CD4-positive, alpha-beta T cell treated with Interleukin-2 at 100 ng/mL for 4 hours (primary cell): ENCODE results near the gene HOXD9.

Source experiments
- DNase-seq: peaks from one replicate; pipeline ENCODE4 v3.0.0-alpha.2; 2020; ENCODE audit warnings: low spot score

Gene HOXD9

DNA sequence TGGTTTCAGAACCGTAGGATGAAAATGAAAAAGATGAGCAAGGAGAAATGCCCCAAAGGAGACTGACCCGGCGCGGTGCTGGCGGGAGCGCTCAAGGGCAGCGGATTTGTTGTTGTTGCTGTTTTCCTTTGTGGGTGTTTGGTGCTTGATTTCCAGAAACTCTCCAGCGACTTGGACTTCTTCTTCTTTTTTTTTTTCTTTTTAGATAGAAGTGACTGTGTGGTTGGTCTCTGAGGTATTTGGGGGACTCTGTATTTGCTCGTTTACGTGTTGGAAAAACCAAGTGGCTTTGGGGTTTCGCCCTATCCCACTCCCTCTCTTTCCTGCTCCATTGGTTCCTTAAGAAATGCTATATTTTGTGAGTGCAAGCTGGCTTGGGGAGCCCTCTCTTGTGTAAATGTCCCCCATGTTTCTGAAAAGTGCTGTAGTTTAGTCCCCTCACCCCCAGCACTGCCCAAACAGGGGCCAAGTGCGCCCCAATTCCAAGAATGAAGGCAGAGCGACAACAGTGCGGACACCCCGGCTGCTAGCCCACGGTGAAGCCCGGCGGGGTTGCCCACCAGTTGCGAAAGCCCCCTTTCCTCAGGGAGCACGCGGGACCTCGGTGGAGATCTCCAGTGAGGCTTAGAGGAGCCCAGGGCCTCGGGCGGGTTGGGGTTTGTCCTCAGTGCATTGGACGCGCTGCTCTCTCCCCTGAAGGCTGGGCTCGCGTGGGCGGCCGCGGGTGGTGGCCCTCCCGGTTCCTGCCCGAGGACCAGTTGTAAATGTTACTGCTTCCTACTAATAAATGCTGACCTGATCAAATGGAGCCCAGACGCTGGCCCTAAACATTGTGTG is 1.8 kb downstream of the HOXD9 start:
- no peak for DNase-seq

DNA sequence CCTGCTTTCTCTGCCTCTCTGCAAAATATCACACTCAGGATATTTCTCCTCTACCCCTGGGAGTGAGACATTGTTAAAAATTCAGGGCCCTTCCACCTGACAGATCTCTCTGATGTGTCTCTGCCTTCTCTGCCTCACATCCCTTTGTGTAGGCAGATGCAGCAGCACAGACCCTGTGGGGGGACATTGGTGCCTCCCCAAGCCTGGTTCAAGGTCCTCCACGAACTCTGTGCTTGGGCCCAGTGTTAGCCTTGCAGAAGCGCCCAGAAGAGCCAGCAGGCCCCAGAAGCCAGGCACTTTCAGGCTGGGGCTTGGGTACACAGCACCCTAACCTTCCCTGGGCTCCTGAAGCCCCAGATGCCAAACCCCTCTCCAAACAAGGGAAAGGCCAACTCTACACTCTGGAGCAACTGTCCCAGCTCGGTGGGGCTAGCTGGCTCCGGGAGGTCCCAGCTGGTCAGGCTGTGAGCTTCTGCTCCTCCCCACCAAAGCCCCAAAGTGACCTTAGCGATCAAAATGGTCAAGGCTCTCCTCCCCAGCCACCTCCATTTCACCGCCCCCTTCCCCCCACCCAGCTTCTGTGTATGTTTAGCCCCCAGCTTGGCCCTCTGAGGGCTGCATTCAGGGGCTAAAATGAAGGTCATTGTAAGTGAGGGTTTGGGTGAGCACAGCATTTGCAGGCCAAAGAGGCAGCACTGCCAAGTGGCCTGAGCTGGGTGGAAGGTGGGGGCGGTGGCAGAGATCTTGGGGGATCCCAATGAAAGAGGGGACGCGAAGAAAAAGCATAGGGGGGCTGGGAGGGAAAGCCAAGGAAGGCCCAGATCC is 2.6 kb downstream of the HOXD9 start:
- no peak for DNase-seq

DNA sequence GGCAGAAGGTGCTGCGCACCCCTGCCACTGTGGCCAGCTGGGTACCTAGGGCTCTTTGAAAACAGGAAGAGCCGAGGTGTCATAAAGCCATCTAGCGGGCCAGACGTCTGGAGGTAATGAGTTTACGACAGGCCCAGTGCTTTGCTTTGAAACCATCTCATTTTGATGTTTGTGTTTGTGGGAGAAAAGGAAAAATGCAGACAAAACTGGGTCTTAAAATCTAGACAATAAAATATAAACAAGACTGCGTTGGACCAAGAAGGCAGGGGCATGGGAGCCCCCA is 3.2 kb downstream of the HOXD9 start:
- no peak for DNase-seq

DNA sequence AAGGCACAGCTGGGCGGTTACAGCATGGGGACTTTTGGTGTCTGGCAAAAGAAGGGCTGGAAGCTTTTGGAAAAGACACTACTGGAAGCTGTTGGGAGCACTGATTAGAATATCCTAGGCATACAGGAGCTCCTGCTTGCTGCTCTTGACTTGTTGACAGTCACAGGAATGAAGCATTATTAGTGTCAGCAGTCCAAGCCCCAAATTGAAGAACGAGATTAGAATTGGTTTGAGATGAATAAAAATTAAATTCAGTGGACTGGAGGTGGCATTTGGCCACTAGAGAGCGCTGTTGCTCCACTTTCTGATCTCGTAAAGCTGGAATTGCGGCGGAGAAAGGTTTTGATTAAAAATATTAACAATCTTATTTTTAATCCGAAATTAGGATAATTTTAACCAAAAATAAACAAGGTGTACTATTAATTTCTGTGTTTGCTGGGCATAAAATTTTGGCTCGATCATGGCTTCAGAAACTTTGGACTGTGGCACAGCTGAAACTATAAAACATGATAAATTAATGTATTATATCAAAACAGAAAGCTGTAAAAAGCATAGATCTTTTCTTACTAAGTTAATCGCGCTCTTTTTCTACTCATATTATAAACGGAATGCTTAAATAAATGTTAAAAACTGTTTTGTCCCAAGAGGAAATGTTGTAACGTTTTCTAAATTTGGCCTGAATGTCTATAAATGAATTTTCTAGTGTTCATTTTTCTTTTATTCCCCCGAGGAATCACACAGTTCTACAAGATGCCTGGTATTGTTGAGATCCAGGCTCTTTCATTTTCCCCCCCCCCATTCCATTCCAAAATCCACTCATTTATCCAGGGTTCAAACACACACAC is 4.6 kb downstream of the HOXD9 start:
- peak; percentile 72 for DNase-seq

DNA sequence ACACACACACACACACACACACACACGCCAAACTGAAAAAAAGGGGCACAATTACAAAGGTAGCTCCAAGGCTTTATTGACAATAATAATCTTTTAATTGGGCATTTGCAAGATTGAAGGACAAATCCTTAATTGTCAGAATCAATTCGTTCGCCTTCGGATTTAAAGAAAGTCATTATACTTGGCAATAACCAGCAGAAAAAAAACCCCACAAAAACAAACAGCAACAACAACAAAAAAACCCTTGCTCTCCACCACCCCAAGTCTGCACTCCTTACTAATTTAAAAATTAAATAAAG is 5.2 kb downstream of the HOXD9 start:
- DNase-seq, result no peak

DNA sequence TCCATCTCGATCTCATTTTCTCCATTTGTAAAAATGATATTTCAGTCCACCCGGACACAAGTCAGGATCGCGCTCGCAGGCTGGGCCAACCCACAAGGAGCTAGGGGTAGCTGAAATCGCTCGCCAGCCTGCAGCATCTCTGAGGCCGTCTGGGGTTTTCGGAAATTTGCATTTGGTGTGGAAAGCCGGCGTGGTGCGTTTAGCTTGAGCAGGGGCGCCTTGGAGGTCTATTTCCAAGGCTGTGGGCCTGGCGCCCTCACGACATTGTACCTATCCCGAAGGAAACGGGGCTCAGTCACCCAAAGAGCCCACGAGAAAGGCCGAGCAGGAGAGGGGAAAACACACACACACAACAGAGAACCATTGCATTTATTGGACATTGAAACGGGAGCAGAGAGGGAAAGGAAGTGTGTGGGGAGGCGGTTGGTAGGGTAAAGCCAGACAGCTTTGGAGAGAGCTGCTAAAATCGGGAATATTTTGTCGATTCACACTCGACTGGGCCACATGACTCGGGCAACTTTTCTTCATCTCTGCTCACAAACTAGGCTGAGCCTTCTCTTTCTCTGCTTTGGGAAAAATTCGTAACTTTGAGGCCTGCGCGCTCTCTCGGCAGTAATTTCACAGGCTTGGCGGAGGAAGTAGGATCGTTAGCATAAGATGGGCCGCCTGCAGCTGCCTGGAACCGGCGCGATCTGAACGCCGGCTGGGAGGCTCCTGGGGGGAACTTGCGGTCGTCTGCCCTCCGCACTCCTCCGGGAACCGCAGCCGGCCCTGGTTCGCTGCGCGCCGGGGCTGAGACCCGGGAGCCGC is 5.9 kb downstream of the HOXD9 start:
- no peak for DNase-seq

DNA sequence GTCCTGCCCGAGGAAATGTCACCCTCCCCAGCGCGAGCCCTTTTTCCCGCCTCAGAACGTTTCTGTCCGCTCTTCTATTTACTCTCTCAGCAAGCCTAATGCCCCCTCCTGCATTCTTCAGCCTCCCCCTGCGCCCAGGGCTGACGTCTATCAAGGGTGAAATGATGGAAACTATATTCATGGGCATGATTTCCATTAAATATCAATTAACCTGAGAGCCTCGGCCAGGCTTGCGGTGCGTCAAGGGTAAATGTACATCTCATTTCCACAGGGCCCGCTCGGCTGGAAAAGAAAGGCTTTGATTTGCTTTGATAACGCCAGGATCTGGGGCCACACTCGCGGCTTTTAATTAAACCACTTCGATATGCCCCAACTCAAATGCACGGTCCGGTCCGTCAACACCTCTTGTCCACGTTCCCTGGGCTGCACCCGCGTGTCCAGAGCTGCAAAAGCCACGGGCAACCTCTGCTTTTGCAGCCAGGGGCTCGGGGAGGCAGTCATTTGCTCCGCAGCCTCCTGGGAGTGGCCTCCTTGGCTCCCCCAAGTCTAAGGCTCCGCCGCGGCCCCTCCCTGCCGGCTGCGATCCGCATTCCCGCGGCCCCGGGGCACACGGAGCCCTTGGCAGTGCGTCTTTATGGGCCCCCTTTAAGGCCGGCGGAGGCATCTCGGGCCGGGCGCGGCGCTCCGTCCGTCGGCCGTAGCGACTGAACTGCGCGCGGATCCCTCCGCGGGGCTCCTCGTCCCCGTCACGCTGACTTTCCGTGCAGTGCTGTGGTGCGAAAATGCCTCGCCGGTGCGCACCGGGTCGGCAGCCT is 6.7 kb downstream of the HOXD9 start, which contains the start of gene HOXD8:
TSS of gene HOXD8 (plus strand) at position 724 of the 815 bp plus-strand sequence. CDS start 662 bp downstream, outside the sequence.
- no peak for DNase-seq

DNA sequence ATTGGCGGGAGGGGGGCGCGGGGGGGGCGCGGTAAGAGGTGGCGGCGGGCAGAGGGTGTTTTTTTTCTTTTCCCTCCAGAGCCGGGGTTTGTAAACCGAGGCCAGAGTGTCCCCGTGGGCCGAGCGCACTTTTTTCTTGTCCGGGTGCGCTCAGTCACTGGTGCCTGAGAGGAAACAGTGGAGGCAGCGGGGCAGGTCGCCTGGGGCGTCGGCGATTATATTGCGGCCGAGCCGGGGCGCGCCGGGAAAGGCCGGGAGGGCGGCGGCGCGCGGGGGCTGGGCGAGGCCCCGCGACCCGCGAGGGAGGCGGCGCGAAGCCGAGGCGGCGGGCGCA is 7.3 kb downstream of the HOXD9 start:
- DNase-seq, result no peak

DNA sequence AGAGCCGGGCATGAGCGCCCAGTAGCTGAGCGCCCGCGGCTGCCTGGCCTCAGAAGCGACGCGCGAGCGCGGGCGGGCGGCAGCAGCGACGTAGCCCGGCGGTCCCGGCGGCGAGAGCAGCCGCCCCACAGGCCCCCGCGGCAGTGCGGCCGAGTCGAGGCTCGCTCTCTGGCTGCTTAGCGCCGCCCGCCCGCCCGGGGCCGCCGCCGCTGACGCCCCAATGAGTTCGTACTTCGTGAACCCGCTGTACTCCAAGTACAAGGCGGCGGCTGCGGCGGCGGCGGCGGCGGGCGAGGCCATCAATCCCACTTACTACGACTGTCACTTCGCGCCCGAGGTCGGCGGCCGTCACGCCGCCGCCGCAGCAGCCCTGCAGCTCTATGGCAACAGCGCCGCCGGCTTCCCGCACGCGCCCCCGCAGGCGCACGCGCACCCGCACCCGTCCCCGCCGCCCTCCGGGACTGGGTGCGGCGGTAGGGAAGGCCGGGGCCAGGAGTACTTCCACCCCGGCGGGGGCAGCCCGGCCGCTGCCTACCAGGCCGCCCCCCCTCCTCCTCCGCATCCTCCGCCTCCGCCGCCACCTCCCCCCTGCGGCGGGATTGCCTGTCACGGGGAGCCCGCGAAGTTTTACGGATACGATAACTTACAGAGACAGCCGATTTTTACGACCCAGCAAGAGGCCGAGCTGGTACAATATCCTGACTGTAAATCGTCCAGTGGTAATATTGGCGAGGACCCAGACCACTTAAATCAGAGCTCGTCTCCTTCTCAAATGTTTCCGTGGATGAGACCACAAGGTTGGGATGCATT is 7.8 kb downstream of the HOXD9 start:
- no peak for DNase-seq

DNA sequence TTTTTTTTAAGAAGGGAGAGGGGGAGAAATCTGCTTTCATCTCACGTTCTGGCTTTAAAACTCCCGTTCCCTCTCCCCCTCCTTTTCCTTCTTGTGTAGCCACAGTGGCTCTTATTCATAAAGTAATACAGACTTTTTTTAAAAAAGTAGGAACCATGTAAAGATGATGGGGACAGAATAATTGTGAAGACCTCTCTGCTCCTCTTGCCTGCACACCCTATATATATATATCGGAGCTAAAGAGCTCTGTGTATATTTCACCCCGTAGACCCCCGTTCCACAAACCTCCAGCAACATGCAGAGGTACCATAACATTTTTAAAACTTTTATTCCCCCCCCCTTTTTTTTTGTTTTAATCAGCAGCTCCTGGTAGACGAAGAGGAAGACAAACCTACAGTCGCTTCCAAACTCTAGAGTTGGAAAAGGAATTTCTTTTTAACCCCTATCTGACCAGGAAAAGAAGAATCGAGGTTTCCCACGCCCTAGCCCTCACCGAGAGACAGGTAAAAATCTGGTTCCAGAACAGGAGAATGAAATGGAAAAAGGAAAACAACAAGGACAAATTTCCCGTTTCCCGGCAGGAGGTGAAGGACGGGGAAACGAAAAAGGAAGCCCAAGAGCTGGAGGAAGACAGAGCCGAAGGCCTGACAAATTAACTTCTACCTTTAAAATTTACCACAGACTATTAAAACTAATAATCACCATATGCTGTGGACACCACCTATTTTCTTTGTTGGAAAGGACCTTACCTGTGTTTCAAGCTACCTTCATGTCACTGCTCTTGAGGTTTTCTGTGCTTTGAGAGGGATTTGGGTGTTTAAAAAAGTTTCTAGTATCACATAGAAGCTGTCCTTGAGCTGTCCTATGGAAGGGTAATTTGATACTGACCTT is 8.7 kb downstream of the HOXD9 start:
- DNase-seq, result no peak

DNA sequence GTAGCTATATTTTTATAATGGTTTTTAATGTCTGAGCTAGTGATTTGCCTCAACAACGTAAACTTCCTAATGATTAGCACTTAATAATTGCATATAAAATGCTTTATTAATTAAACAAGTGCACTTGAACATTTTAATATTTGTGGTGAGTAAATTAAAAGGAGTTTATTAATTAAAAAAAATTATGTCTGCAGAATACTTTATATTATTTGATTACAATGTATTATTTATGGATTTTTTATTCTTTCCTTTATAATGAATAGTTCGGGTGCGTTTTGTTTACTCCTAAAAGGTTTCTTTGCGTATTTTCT is 9.3 kb downstream of the HOXD9 start:
- DNase-seq, result no peak

DNA sequence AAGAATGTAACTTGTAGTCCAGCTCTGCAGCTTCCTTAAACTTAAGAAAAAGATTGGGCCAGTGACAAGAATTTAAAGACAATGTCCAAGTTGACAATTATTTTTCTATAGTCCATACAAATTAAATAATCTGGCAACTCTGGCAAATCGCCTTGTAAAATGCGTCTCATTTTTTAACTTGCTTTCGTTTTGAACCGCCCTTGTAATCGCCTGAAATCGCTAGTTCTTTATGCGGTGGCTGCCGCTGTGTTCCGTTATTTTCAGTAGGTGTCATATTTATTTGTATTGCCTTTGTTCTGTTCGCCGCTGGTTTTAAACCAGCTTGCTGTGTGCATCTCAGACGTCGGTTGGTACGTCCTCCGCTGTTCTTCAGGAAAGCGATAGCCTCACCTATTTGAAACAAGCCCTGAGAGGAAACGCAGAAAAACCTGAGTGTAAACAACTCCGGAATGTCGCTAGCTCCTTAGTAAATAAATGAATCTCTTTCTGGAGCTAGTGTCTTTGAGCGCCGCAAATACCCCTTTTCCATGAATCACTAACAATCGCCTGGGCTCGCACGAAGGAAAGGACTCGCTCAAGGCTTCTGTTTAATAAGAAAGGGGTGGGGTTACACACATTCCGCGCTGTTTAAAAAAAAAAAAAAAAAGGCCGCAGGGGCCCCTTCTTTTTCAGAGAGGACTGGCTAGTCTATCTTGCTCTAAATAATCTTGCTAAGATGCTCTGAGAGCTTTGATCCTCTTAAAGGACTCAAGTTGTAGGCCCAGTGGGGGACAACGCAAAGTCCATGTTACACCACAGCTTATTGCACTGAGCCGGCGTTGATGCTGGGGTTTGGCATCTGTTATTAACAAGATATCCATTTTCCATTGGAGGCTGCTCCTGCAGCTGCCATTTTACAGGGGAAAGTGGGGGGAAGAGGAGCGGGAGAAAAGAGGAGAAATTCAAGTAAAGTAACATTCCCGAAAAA is 10.0 kb downstream of the HOXD9 start:
- no peak for DNase-seq

DNA sequence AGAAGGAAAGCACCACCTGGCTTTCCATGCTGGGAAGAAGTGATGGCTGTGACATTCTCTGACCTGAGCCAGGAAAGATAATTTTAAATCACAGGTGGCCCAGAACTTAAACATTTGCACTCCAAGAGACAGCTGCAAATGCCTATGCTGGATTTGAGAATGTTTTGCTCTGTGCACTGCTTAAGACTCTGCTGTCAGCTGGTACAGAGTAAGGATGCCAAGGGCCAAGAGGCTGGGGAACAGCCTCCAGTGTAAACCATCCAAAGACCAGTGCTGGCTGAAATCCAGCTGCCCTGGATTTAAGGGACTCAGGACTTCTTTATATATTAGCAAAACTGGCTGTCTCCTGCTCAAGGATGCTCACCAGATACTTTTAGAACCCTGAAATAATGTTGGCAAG is 10.9 kb downstream of the HOXD9 start:
- DNase-seq, result no peak

DNA sequence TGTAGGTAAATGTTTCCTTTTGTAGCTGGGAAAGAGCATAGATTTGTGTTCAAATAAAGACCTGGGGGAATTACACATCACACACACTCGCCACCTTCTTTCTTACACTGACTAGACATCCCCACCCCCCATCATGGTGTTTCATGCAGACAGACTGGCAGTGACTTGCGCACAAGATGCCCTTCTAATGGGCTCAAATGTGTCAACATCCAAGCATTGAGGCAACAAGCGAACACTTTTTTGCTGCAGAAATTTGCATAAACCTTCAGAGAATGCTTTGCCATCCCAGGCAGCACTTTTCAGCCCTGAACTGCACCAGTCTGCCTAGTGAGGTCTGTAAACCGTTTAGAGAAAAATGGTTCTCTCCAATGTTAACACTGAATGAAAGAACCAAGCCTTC is 11.5 kb downstream of the HOXD9 start:
- DNase-seq, result no peak

DNA sequence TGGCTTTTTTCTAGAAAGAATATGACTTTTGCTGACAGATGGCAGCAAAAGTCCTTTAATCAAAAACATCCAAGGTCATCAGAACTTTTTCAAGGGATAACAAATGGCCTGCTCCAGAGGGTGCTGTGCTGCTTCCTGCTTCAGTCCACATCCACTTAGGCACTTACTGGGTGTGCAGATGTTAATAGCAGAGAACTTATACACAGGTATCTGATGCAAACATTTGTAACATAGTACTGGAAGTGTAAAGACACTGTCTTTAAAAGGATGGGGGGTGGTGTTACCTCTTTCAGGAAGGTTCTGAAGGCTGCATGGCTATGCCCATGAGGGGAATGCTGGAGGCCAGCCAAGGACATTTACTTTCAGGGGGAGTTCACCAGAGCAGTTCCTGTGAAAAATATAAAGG is 12.5 kb downstream of the HOXD9 start:
- no peak for DNase-seq

DNA sequence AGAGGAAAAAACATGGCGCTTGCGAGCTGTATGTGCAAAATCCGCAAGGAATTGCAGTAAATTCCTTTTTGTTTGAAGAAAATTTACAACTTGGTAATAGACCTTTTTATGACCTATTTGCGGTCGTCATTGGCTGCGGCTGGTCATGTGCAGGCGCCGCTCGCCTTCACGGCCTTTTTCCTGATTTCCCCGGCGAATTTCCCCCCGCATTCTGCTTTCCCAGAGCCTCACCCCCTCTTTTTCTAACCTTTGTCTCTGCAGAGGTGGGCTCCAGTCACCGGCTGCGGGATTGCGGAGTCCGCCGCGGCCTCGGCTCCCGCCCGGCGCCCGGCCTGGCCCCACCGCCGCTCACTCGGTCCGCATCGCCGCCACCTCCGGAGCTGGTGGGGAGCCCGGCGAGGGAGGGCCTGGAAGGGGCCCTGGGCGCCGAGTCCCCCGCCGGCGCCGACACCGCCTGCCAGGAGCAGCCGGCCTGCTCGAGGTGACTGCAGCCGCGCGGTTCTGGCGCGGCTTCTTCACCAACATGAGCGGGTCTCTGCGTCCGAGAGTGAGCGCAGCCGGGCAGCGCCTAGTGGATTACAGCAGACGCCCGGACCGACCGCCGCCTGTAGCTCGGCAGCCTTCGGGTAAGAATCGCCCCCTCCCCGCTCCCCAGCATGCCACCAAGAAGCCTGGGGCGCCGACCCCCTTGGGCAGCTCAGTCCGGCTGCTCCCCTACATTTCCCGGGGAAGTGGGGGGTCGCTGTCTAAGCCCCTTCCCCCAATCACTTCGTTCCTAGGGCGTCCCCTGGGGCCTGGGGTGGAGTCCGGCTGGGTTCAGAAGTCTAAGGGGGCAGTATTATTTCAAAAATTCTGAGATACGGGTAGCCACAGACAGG is 14.1 kb downstream of the HOXD9 start:
- DNase-seq, result no peak

DNA sequence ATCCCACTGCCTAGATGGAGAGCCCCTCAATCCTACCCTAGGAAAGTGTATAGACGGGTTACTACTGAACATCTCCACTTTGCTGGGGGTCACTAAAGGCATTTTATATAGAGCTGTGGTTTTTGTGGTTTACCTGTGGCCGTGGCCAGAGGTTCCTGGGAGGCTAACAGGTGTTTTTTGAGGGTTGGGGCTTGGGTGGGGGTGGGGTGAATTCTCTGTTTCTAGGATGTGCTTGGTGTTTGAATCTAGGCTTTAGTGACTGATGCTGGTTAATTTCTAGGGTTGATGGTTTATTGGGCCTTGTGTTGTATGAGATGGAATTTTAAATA is 14.7 kb downstream of the HOXD9 start:
- no peak for DNase-seq
